Placental pericyte (primary cell): Measurements from ENCODE around the gene OOSP3. TPM values are rescaled to one million over a fixed set of nuclear protein-coding genes. Genes with fewer than 3 reads are reported as not detected.

Source experiments
- total RNA-seq: library from RNA; depleted of rRNA; stranded (reverse); fragments of >200 nt; gene quantifications from 2 replicates; pipeline ENCODE4 v1.2.3, GENCODE V29; 2012

OOSP3 gene, protein sequence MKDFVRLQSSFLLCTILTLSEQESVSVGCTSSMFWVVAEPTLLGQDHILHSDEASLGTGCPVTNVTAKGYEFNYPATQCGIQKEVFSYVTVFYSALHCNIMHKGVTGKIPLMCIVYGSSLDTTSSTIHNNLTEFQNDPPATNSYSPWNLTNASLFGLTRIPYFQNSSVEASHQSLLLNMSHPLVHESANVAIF
- total RNA-seq = not detected in 2 replicates

DNA sequence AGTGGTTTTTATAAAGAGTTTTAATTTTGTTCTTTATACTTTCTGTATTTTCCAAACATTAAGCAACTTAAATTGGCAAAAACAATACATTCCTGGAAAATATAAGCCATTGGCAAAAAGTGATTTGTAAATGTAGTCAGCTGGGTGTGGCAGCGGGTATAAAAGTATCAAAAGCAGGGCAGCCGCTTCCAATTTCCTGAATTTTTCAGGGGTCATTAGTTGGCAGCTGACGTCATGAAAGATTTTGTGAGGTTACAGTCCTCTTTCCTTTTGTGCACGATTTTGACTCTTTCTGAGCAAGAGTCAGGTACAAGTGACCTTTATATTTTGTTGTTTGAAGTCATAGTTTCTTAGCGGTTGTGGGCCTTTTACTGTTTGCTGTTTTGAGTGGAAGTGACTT, at the start of gene OOSP3:
Gene OOSP3, plus strand, starts transcription at position 208 of the 400 bp plus-strand sequence. Its CDS starts 27 bp downstream, at position 235.

GRCh38 chr11:59845399-59845798, 33.2 kb upstream of the OOSP3 start, which contains the start of gene CBLIF:
Gene CBLIF, minus strand, starts transcription at chr11:59845499. Its CDS starts 46 bp downstream, at chr11:59845453.

GRCh38 chr11:59866397-59866796, 12.2 kb upstream of the OOSP3 start, which contains the start of gene TCN1:
Gene TCN1, minus strand, starts transcription at chr11:59866487. Its CDS starts 17 bp downstream, at chr11:59866470.

DNA sequence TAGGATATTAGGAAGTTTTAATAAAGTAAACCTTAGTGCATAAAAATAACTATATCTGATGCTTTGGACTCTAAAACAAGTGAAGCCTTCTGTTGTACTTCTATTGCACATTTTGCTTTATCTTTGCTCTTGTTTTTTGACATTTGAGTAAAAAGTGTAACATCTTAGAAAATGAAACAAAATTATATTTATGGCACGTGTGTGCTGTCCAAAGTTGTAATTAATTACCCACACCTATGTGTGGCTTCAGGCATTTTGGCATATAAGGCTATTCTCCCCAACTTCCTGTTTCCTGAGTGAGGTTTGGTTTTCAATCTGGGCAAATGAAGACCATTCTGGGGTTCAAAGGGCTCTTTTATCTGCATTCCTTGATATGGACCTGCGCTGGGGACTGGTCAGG, 59.5 kb downstream of the OOSP3 start, which contains the start of gene OOSP1:
Gene OOSP1, plus strand, starts transcription at position 301 of the 400 bp plus-strand sequence. Its CDS starts 23 bp downstream, at position 324.

Other genes with a start within 250 kb of the OOSP3 start
- gene PATL1, start 209.7 kb upstream of the OOSP3 start, total RNA-seq = 19.2 and 33.9 TPM in 2 replicates
- gene OR10V1, start 164.9 kb upstream of the OOSP3 start, total RNA-seq = not detected in 2 replicates
- gene STX3, start 123.4 kb upstream of the OOSP3 start, total RNA-seq = 32.5 and 115 TPM in 2 replicates
- 19.9 and 37.5 TPM in 2 replicates for gene MRPL16, start 68.0 kb upstream of the OOSP3 start, total RNA-seq
- gene CBLIF, start 33.3 kb upstream of the OOSP3 start, total RNA-seq = not detected in 2 replicates
- gene TCN1, start 12.3 kb upstream of the OOSP3 start, total RNA-seq = not detected in 2 replicates
- not detected in 2 replicates for gene OOSP1, start 59.6 kb downstream of the OOSP3 start, total RNA-seq
- gene OOSP4A, start 85.3 kb downstream of the OOSP3 start, total RNA-seq = not detected in 2 replicates
- gene OOSP4B, start 138.4 kb downstream of the OOSP3 start, total RNA-seq = not detected in 2 replicates
- gene OOSP2, start 161.6 kb downstream of the OOSP3 start, total RNA-seq = not detected in 2 replicates
- not detected in 2 replicates for gene MS4A3, start 177.9 kb downstream of the OOSP3 start, total RNA-seq
- not detected in 2 replicates for gene MS4A2, start 209.9 kb downstream of the OOSP3 start, total RNA-seq